H1 (cell line): ENCODE measurements around the gene OR1K1. TPM values are rescaled to one million over a fixed set of nuclear protein-coding genes. Genes with fewer than 3 reads are reported as not detected.

Source experiments
- ASH2L ChIP-seq: fragments of 200-600, 300-600 bp; sonication (generic); IDR thresholded peaks from one replicate; pipeline ENCODE4 v1.7.1; 2017; ENCODE audit warnings: low read length
- CEBPB ChIP-seq: IDR thresholded peaks from 2 replicates; pipeline ENCODE4 v1.6.1; 2012; ENCODE audit warnings: low read depth, low read length
- EP300 ChIP-seq, 2 experiments: IDR thresholded peaks; 1 replicate in 1 of 2; 2 replicates in 1 of 2; pipeline ENCODE4 v1.6.1; 2011 to 2012; ENCODE audit warnings: low read depth in 2 of 2, low read length in 2 of 2, mild to moderate bottlenecking in 2 of 2, borderline replicate concordance in 1 of 2, inconsistent platforms in 1 of 2, moderate library complexity in 1 of 2
- HDAC2 ChIP-seq, 2 experiments: fragments of 300-600 bp in 1 of 2; sonication (generic) in 1 of 2; IDR thresholded peaks; 2 replicates each; pipeline ENCODE4 v1.6.1; 2011 to 2012; ENCODE audit warnings: low read depth in 2 of 2, low read length in 2 of 2, mild to moderate bottlenecking in 2 of 2, moderate library complexity in 2 of 2, borderline replicate concordance in 1 of 2, inconsistent platforms in 1 of 2
- NANOG ChIP-seq: IDR thresholded peaks from 2 replicates; pipeline ENCODE4 v1.6.1; 2011; ENCODE audit warnings: low read length, low read depth, mild to moderate bottlenecking, inconsistent platforms; ENCODE audit not compliant: insufficient read depth, poor library complexity, severe bottlenecking
- PHF8 ChIP-seq: fragments of 200-600 bp; sonication (generic); conservative IDR thresholded peaks from 2 replicates; pipeline ENCODE4 v1.7.1; 2012; ENCODE audit warnings: low read depth, mild to moderate bottlenecking, inconsistent platforms, low read length, moderate library complexity
- POLR2A ChIP-seq, 2 experiments: IDR thresholded peaks; 1 replicate in 1 of 2; 2 replicates in 1 of 2; pipeline ENCODE4 v1.6.1; 2011; ENCODE audit warnings: low read depth in 2 of 2, low read length in 2 of 2, mild to moderate bottlenecking in 2 of 2; ENCODE audit errors: control extremely low read depth in 1 of 2
- RBBP5 ChIP-seq: IDR thresholded peaks from 2 replicates; pipeline ENCODE4 v1.7.1; 2012; ENCODE audit warnings: low read depth, mild to moderate bottlenecking, inconsistent platforms, low read length, moderate library complexity, borderline replicate concordance
- polyA plus RNA-seq, 7 experiments: library from polyadenylated mRNA; depleted of rRNA in 3 of 7; stranded (reverse) in 5 of 7; unstranded in 2 of 7; fragments of >200 nt in 5 of 7; fragments of 200-250 nt in 2 of 7; gene quantifications; 1 replicate in 5 of 7; 2 replicates in 1 of 7; 4 replicates in 1 of 7; pipeline versions ENCODE4 v1.2.1 to v1.2.3, GENCODE V29; 2011 to 2013; ENCODE audit warnings: missing spikeins in 2 of 7, mixed read lengths in 2 of 7
- total RNA-seq: library from RNA; stranded (reverse); fragmentation: NEBNext Ultra II Directional; extraction: Animal tissue kit (Norgen Biotek cat#: 25700); gene quantifications from 2 replicates; pipeline ENCODE4 v1.2.1, GENCODE V29; 2021
- TF ChIP-seq, protein P1 (sequence below): fragments of 300-600 bp; sonication (generic); IDR thresholded peaks from 2 replicates; pipeline ENCODE4 v1.7.1; 2012; ENCODE audit warnings: low read length, moderate library complexity, mild to moderate bottlenecking, inconsistent platforms; ENCODE audit not compliant: insufficient replicate concordance
- TF ChIP-seq, protein P2 (sequence below): IDR thresholded peaks from 2 replicates; pipeline ENCODE4 v1.6.1; 2012; ENCODE audit warnings: inconsistent platforms

Gene OR1K1
- total and polyA plus RNA-seq, 2 of the 8 experiments (the other 6 are each of a cell fraction or from before 2014, with no cell fraction given), result not detected

DNA sequence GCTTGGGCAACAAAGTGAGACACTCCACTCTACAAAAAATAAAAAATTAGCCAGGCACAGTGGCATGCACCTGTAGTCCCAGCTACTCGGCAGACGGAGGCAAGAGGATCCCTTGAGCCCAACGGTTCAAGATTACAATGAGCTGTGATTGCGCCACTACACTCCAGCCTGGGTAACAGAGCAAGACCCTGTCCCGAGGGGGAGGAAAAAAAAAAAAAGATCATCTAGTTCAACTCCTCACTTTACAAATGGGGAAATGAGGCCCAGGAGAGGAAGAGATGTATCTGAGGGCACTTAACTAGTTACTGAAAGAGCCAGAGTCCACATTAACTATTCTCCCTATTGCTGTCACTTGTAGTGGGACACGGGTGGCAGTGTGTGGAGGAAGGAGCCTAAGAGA lies 14.6 kb downstream of the OR1K1 start (continued):
- TF ChIP-seq, protein P1, sequence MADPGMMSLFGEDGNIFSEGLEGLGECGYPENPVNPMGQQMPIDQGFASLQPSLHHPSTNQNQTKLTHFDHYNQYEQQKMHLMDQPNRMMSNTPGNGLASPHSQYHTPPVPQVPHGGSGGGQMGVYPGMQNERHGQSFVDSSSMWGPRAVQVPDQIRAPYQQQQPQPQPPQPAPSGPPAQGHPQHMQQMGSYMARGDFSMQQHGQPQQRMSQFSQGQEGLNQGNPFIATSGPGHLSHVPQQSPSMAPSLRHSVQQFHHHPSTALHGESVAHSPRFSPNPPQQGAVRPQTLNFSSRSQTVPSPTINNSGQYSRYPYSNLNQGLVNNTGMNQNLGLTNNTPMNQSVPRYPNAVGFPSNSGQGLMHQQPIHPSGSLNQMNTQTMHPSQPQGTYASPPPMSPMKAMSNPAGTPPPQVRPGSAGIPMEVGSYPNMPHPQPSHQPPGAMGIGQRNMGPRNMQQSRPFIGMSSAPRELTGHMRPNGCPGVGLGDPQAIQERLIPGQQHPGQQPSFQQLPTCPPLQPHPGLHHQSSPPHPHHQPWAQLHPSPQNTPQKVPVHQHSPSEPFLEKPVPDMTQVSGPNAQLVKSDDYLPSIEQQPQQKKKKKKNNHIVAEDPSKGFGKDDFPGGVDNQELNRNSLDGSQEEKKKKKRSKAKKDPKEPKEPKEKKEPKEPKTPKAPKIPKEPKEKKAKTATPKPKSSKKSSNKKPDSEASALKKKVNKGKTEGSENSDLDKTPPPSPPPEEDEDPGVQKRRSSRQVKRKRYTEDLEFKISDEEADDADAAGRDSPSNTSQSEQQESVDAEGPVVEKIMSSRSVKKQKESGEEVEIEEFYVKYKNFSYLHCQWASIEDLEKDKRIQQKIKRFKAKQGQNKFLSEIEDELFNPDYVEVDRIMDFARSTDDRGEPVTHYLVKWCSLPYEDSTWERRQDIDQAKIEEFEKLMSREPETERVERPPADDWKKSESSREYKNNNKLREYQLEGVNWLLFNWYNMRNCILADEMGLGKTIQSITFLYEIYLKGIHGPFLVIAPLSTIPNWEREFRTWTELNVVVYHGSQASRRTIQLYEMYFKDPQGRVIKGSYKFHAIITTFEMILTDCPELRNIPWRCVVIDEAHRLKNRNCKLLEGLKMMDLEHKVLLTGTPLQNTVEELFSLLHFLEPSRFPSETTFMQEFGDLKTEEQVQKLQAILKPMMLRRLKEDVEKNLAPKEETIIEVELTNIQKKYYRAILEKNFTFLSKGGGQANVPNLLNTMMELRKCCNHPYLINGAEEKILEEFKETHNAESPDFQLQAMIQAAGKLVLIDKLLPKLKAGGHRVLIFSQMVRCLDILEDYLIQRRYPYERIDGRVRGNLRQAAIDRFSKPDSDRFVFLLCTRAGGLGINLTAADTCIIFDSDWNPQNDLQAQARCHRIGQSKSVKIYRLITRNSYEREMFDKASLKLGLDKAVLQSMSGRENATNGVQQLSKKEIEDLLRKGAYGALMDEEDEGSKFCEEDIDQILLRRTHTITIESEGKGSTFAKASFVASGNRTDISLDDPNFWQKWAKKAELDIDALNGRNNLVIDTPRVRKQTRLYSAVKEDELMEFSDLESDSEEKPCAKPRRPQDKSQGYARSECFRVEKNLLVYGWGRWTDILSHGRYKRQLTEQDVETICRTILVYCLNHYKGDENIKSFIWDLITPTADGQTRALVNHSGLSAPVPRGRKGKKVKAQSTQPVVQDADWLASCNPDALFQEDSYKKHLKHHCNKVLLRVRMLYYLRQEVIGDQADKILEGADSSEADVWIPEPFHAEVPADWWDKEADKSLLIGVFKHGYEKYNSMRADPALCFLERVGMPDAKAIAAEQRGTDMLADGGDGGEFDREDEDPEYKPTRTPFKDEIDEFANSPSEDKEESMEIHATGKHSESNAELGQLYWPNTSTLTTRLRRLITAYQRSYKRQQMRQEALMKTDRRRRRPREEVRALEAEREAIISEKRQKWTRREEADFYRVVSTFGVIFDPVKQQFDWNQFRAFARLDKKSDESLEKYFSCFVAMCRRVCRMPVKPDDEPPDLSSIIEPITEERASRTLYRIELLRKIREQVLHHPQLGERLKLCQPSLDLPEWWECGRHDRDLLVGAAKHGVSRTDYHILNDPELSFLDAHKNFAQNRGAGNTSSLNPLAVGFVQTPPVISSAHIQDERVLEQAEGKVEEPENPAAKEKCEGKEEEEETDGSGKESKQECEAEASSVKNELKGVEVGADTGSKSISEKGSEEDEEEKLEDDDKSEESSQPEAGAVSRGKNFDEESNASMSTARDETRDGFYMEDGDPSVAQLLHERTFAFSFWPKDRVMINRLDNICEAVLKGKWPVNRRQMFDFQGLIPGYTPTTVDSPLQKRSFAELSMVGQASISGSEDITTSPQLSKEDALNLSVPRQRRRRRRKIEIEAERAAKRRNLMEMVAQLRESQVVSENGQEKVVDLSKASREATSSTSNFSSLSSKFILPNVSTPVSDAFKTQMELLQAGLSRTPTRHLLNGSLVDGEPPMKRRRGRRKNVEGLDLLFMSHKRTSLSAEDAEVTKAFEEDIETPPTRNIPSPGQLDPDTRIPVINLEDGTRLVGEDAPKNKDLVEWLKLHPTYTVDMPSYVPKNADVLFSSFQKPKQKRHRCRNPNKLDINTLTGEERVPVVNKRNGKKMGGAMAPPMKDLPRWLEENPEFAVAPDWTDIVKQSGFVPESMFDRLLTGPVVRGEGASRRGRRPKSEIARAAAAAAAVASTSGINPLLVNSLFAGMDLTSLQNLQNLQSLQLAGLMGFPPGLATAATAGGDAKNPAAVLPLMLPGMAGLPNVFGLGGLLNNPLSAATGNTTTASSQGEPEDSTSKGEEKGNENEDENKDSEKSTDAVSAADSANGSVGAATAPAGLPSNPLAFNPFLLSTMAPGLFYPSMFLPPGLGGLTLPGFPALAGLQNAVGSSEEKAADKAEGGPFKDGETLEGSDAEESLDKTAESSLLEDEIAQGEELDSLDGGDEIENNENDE, result no peak
- TF ChIP-seq ASH2L, result no peak
- no peak for TF ChIP-seq POLR2A (IDR thresholded peaks at IDR 0.05; ENCODE audit: control extremely low read depth in 1 of 2, low read depth in 2 of 2, low read length in 2 of 2)
- TF ChIP-seq, protein P2, sequence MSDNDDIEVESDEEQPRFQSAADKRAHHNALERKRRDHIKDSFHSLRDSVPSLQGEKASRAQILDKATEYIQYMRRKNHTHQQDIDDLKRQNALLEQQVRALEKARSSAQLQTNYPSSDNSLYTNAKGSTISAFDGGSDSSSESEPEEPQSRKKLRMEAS, result no peak
- TF ChIP-seq PHF8, result no peak
- TF ChIP-seq HDAC2 (IDR thresholded peaks at IDR 0.05; ENCODE audit: borderline replicate concordance in 1 of 2, low read depth in 2 of 2, low read length in 2 of 2), result no peak
- no peak for TF ChIP-seq NANOG
- TF ChIP-seq EP300 (IDR thresholded peaks at IDR 0.05; ENCODE audit: borderline replicate concordance in 1 of 2, low read depth in 2 of 2, low read length in 2 of 2), result no peak
- TF ChIP-seq RBBP5, result no peak
- no peak for TF ChIP-seq CEBPB
